ENCODE data around the gene ECI2. TPM values are rescaled to one million over a fixed set of nuclear protein-coding genes. Genes with fewer than 3 reads are reported as not detected.
"Not testable (repeated sequence)": the region's sequence is repeated elsewhere in the genome, so short reads cannot be mapped to it uniquely, and the experiment has no call there.

The ECI2 gene
- total and polyA plus RNA-seq, 2 donors (not counting 3 experiments of a cell fraction or from before 2014, with no cell fraction given): 33.5 to 91.0 TPM

DNA sequence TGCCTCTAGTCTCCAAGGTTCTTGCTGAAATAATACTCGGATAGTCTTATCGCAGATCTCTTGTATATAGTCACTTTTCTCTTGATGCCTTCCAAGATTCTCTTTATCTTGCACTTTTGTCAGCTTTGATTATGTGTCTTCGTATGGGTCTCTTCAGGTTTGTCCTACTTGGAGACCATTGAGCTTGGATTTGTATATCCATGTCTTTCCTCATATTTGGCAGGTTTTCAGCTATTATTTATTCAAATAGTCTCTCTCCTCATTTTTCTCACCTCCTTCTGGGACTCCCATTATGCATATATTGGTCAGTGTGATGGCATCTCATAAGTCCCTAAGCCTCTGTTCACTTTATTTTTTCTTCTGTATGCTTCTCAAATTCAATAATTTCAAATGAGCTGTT is 23.0 kb downstream of the ECI2 start:
- CTCF ChIA-PET: interaction anchor here (0.7 to 1.7 kb wide), 4 partner anchors 10 to 43 kb away, joined by 3 to 4 read pairs (median 3); no protein-coding TSS in a partner anchor
- no peaks in the 10 kb centered on the region for H4K20me1 ChIP-seq (replicated peaks; ENCODE audit: control insufficient read depth, extremely low read depth, insufficient read depth, low read length)
- no peaks in the 10 kb centered on the region for H3K27me3 ChIP-seq (ENCODE audit: control insufficient read depth in 2 of 2, insufficient read depth in 2 of 2, low read length in 2 of 2)
- H3K79me2 ChIP-seq (ENCODE audit: control insufficient read depth, insufficient read depth, low read length): no peaks in the 10 kb centered on the region
- no peak overlapping the region for H3K27ac ChIP-seq (ENCODE audit: insufficient read depth, low read depth, low read length)
- no peak overlapping the region for H3K4me3 ChIP-seq (replicated peaks in 1 of 3; ENCODE audit: insufficient read depth in 1 of 3, low read depth in 1 of 3, low read length in 3 of 3)
- DNase-seq (ENCODE audit: low read depth, low spot score) (no peak), FAIRE-seq (no peak)
- no peaks in the 10 kb centered on the region for H3K9me3 ChIP-seq (replicated peaks; ENCODE audit: control insufficient read depth, insufficient read depth, low read length)
- peaks cover 8% of the 10 kb centered on the region for H3K4me1 ChIP-seq (ENCODE audit: control insufficient read depth, extremely low read depth, insufficient read depth, low read length)
- no peak overlapping the region for H2AFZ ChIP-seq (ENCODE audit: low read depth, low read length)
- peaks cover 2 to 7% of the 10 kb centered on the region in 2 experiments for H3K36me3 ChIP-seq (ENCODE audit: control insufficient read depth in 2 of 2, extremely low read depth in 1 of 2, insufficient read depth in 2 of 2, low read length in 2 of 2)
- no TSS peak for BruUV-seq (replicated peaks)
- POLR2A ChIA-PET: no interaction called here
- no peak for TF ChIP-seq GATA2 (IDR thresholded peaks at IDR 0.05; ENCODE audit: insufficient read depth, insufficient read length, low read depth, low read length)
- no peak for TF ChIP-seq JUN (IDR thresholded peaks at IDR 0.05; ENCODE audit: borderline replicate concordance, insufficient read depth, insufficient read length, low read depth)
- TF ChIP-seq FOS (IDR thresholded peaks at IDR 0.05; ENCODE audit: borderline replicate concordance, insufficient read depth, low read length): no peak
- TF ChIP-seq, protein P1, sequence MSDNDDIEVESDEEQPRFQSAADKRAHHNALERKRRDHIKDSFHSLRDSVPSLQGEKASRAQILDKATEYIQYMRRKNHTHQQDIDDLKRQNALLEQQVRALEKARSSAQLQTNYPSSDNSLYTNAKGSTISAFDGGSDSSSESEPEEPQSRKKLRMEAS (IDR thresholded peaks at IDR 0.05; ENCODE audit: insufficient read depth, insufficient read length): no peak
- no peak for TF ChIP-seq POLR2A (IDR thresholded peaks at IDR 0.05; ENCODE audit: low read depth, low read length)
- TF ChIP-seq, protein P2, sequence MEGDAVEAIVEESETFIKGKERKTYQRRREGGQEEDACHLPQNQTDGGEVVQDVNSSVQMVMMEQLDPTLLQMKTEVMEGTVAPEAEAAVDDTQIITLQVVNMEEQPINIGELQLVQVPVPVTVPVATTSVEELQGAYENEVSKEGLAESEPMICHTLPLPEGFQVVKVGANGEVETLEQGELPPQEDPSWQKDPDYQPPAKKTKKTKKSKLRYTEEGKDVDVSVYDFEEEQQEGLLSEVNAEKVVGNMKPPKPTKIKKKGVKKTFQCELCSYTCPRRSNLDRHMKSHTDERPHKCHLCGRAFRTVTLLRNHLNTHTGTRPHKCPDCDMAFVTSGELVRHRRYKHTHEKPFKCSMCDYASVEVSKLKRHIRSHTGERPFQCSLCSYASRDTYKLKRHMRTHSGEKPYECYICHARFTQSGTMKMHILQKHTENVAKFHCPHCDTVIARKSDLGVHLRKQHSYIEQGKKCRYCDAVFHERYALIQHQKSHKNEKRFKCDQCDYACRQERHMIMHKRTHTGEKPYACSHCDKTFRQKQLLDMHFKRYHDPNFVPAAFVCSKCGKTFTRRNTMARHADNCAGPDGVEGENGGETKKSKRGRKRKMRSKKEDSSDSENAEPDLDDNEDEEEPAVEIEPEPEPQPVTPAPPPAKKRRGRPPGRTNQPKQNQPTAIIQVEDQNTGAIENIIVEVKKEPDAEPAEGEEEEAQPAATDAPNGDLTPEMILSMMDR (IDR thresholded peaks at IDR 0.05; ENCODE audit: extremely low read depth in 1 of 2, insufficient read depth in 1 of 2, low read depth in 1 of 2, low read length in 2 of 2): no peak
- no peak for TF ChIP-seq EZH2 (IDR thresholded peaks at IDR 0.05; ENCODE audit: borderline replicate concordance, low read depth, low read length, severe bottlenecking)
- no peak for TF ChIP-seq POLR2AphosphoS5 (IDR thresholded peaks at IDR 0.05; ENCODE audit: insufficient read depth, low read depth, low read length)
- TF ChIP-seq MYC (IDR thresholded peaks at IDR 0.05; ENCODE audit: low read depth, low read length): no peak
- no peak overlapping the region for H3K4me2 ChIP-seq (ENCODE audit: insufficient read depth, low read length)
- no peak overlapping the region for H3K9ac ChIP-seq (replicated peaks; ENCODE audit: extremely low read depth, insufficient read depth, low read length)
- no peaks in the 10 kb centered on the region for H3K9me1 ChIP-seq (replicated peaks; ENCODE audit: control insufficient read depth, extremely low read depth, insufficient read depth, low read length)
- intact Hi-C loops (cut with micrococcal nuclease) (no loop called here), dilution Hi-C loops (cut with MboI; ENCODE audit: extremely low pct_ligation_motif_present, low sequenced_read_pairs) (no loop called here)

DNA sequence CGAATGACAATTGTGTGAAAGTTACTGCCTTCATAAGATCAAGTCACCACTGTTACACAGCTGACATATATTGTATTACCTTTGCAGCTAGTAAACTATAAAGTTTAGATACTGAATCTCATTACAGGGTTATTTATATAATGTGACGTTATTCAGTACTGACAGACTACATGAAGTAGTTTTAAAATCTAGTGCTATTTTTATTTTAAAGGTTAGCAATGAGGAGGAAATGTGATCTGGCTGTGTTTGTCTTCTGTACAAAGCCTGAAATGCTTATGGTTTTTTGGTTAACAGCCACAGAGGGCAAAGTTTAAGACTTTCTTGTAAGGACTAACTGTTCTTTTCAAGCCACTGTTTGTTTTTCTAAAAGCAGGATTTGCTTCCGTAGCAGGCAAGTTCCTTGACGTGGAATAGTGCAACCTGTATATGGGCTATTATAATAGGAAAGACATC is 26.0 kb downstream of the ECI2 start:
- H3K27ac ChIP-seq (ENCODE audit: insufficient read depth, low read depth, low read length); H3K9ac ChIP-seq (replicated peaks; ENCODE audit: extremely low read depth, insufficient read depth, low read length); H3K9me1 ChIP-seq (replicated peaks; ENCODE audit: control insufficient read depth, extremely low read depth, insufficient read depth, low read length); H3K79me2 ChIP-seq (ENCODE audit: control insufficient read depth, insufficient read depth, low read length); H3K4me3 ChIP-seq (replicated peaks in 1 of 3; ENCODE audit: insufficient read depth in 1 of 3, low read depth in 1 of 3, low read length in 3 of 3); dilution Hi-C loops (cut with MboI; ENCODE audit: extremely low pct_ligation_motif_present, low sequenced_read_pairs); H3K4me1 ChIP-seq (ENCODE audit: control insufficient read depth, extremely low read depth, insufficient read depth, low read length); BruUV-seq (replicated peaks); H3K27me3 ChIP-seq (ENCODE audit: control insufficient read depth in 2 of 2, insufficient read depth in 2 of 2, low read length in 2 of 2); CTCF ChIA-PET; H4K20me1 ChIP-seq (replicated peaks; ENCODE audit: control insufficient read depth, extremely low read depth, insufficient read depth, low read length); H3K9me3 ChIP-seq (replicated peaks; ENCODE audit: control insufficient read depth, insufficient read depth, low read length); H3K36me3 ChIP-seq (ENCODE audit: control insufficient read depth in 2 of 2, extremely low read depth in 1 of 2, insufficient read depth in 2 of 2, low read length in 2 of 2); POLR2A ChIA-PET: not testable (repeated sequence)
- DNase-seq (ENCODE audit: low read depth, low spot score) (peak; percentile 71), FAIRE-seq (peak; percentile 92)
- intact Hi-C loops (cut with micrococcal nuclease): loop anchor here (10.0 kb wide), 1 partner anchor 45 kb away; no protein-coding TSS in a partner anchor
- peak overlapping the region; percentile 81 for H2AFZ ChIP-seq (ENCODE audit: low read depth, low read length)
- H3K4me2 ChIP-seq (ENCODE audit: insufficient read depth, low read length): peak overlapping the region; percentile 70
